SK-N-MC (cell line): Measurements from ENCODE around the gene FAM161A.
"Not testable (repeated sequence)": the region's sequence is repeated elsewhere in the genome, so short reads cannot be mapped to it uniquely, and the experiment has no call there.

Source experiments
- DNase-seq: peaks from one replicate; pipeline ENCODE4 v3.0.0-alpha.2; 2011; ENCODE audit warnings: low read depth, low spot score
- H3K27ac ChIP-seq: fragments of 200-600 bp; sonication (generic); 2 replicates; pipeline ENCODE4 v1.5.1; 2016; ENCODE audit warnings: mixed run types
- H3K36me3 ChIP-seq: fragments of 200-600 bp; sonication (generic); 2 replicates; pipeline ENCODE4 v1.6.1; 2017; ENCODE audit warnings: antibody characterized with exemption, low read length, mixed read lengths; ENCODE audit not compliant: insufficient read depth
- H3K4me3 ChIP-seq: fragments of 200-600 bp; sonication (generic); 2 replicates; pipeline ENCODE4 v1.5.1; 2016
- H3K9ac ChIP-seq: fragments of 200-600 bp; sonication (generic); 2 replicates; pipeline ENCODE4 v1.8.0; 2017; ENCODE audit warnings: mixed run types, mixed read lengths; ENCODE audit not compliant: insufficient read length
- H3K9me3 ChIP-seq: fragments of 200-600 bp; sonication (generic); 2 replicates; pipeline ENCODE4 v1.6.1; 2017; ENCODE audit warnings: low read depth, mild to moderate bottlenecking, antibody characterized with exemption, low read length, moderate library complexity, mixed read lengths
- EZH2 ChIP-seq: fragments of 200-600 bp; sonication (generic); IDR thresholded peaks from one replicate; pipeline ENCODE4 v1.6.1; 2017; ENCODE audit warnings: antibody characterized with exemption
- FOXP2 ChIP-seq: optimal IDR thresholded peaks from 2 replicates; pipeline ENCODE3; 2011; ENCODE audit warnings: mild to moderate bottlenecking, moderate library complexity; ENCODE audit not compliant: insufficient read depth; ENCODE audit errors: extremely low read length, control extremely low read depth
- POLR2AphosphoS5 ChIP-seq: IDR thresholded peaks from 2 replicates; pipeline ENCODE4 v1.6.1; 2012; ENCODE audit warnings: mild to moderate bottlenecking, low read depth, low read length, borderline replicate concordance

The FAM161A gene, protein sequence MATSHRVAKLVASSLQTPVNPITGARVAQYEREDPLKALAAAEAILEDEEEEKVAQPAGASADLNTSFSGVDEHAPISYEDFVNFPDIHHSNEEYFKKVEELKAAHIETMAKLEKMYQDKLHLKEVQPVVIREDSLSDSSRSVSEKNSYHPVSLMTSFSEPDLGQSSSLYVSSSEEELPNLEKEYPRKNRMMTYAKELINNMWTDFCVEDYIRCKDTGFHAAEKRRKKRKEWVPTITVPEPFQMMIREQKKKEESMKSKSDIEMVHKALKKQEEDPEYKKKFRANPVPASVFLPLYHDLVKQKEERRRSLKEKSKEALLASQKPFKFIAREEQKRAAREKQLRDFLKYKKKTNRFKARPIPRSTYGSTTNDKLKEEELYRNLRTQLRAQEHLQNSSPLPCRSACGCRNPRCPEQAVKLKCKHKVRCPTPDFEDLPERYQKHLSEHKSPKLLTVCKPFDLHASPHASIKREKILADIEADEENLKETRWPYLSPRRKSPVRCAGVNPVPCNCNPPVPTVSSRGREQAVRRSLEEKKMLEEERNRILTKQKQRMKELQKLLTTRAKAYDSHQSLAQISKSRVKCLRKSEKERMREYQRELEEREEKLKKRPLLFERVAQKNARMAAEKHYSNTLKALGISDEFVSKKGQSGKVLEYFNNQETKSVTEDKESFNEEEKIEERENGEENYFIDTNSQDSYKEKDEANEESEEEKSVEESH

DNA sequence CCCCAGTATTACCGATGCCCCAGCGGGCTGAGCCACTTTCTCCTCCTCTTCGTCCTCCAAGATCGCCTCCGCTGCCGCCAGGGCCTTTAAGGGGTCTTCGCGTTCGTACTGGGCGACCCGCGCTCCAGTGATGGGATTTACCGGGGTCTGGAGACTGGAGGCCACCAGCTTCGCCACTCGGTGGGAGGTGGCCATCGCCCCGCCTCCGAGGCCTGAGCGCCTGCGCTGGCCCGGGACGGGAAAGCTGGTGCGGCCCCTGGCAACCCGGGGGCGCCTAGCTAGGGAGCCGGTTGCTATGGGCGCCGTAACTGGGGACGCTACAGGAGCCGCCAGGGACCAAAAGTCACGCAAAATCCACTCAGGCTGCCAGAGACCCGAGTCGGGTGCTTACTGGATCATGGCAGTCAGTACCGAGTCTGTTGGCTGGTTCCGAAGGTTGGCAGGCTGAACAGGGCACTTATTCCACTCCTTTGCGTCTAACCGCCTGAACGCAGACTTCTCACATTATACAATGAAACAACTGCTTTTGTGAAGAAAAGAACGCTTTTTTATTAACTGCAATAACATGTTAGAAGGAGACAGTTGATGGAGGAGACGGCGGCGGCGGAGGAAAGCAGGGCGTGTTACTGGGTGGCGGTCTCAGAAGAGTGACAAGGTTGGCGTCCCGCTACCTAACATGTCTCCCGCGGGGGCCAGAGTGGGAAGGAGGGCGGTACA lies at the start of gene FAM161A:
FAM161A (minus strand) TSS at position 214 of the 717 bp plus-strand sequence; CDS start at position 195, 19 bp downstream.
- H3K9me3 ChIP-seq, result no peaks in the 10 kb centered on the region
- TF ChIP-seq FOXP2 (no peak), EZH2 (no peak), POLR2AphosphoS5 (peak; percentile 63)
- peak within 1 kb of the TSS; percentile 91 for H3K4me3 ChIP-seq
- H3K9ac ChIP-seq, result peak within 1 kb of the TSS; percentile 71
- H3K36me3 ChIP-seq, result no peaks in the 10 kb centered on the region
- no peak for DNase-seq
- H3K27ac ChIP-seq, result peak within 1 kb of the TSS; percentile 37; the same call in 1 of the 2 replicates

DNA sequence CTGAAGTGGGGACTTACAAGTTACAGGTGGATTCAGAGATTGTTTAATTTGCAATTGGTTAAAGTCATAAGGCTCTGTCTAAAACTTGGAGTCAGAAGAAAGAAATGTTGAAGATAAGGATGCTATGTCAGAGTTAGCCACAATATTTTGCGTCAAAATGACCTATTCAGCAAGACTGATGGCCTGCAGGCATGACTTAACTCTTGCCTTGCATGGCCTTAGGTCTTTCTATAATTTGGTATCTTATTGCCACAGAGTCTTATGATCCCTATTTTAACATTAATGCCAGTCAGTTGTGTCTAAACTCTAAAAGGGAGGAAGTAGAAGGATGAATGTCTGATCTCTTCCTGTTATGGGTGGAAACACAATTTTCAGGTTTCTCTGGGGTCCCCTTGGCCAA lies 46.4 kb upstream of the FAM161A start:
- no peak overlapping the region for H3K9ac ChIP-seq
- no peaks in the 10 kb centered on the region for H3K36me3 ChIP-seq
- no peak for DNase-seq
- H3K4me3 ChIP-seq, result no peak overlapping the region
- TF ChIP-seq FOXP2, result no peak
- no peaks in the 10 kb centered on the region for H3K9me3 ChIP-seq
- no peak overlapping the region for H3K27ac ChIP-seq

DNA sequence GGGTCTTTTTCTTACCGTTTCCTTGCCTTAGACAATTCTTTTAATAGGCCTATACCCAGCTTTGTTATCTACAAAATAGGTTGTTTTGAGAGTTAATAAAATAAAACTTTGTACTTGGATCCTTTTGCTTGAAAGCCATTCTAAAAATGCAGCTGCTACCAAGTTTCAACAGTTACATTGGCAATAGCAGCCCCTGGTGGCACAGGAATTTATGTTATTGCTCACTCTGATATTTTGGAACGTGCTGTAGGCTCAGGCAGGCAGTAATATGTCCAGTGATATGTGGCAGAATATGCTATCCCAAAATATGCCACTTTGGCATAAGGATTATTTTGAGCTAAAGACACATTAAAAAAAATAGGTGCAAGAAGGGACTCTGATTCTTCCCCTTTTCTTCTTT lies 45.0 kb upstream of the FAM161A start:
- no peak overlapping the region for H3K27ac ChIP-seq
- H3K9ac ChIP-seq, result no peak overlapping the region
- TF ChIP-seq FOXP2 (no peak), EZH2 (no peak), POLR2AphosphoS5 (no peak)
- H3K4me3 ChIP-seq, result no peak overlapping the region
- H3K9me3 ChIP-seq, result no peaks in the 10 kb centered on the region
- no peak for DNase-seq
- H3K36me3 ChIP-seq, result no peaks in the 10 kb centered on the region

DNA sequence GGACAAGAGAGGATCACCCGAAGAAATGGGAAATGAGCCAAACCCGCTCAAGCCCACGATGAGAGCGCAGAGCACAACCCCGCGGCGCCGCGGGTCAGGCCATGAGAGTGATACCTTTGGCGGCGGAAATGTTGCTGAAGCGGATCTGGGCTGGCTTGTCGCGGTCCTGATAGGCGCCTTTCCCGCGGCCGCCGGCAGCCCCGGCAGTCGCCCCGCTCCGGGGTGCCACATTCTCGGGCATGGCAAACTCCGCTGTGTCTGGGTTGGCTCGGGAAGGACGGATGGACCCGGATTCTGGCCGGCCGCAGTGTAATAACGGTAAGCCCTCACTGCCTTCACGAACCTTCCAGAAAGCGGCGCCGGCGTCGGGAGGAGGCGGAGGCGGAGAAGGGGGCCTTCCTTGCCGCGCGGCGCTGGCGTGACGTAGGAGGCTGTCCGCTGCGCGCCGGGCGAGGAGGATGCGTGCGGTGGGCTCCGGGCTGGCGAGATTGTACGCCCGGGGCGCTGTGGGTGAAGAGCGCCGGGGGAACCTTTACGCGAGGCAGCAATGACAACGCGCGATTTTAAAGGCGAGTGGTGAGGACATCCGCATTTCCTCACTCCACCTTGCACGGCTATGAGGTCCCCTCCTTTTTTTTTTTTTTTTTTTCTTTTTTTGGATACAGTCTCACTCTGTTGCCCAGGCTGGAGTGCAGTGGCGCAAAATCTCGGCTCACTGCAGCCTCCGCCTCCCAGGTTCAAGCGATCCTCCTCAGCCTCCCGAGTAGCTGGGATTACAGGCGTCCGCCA lies 34.6 kb upstream of the FAM161A start, which contains the start of gene CCT4:
CCT4 (minus strand) TSS at position 390 of the 789 bp plus-strand sequence; CDS start at position 241, 149 bp downstream.
- Histone ChIP-seq H3K9me3 (no peaks in the 10 kb centered on the region), H3K36me3 (peaks cover 38% of the 10 kb centered on the region), H3K4me3 (peak within 1 kb of the TSS; percentile 98), H3K27ac (peak within 1 kb of the TSS; percentile 89), H3K9ac (peak within 1 kb of the TSS; percentile 100)
- TF ChIP-seq POLR2AphosphoS5, result peak; percentile 98
- TF ChIP-seq FOXP2, result peak; percentile 10
- TF ChIP-seq EZH2, result no peak
- peak; percentile 30 for DNase-seq

DNA sequence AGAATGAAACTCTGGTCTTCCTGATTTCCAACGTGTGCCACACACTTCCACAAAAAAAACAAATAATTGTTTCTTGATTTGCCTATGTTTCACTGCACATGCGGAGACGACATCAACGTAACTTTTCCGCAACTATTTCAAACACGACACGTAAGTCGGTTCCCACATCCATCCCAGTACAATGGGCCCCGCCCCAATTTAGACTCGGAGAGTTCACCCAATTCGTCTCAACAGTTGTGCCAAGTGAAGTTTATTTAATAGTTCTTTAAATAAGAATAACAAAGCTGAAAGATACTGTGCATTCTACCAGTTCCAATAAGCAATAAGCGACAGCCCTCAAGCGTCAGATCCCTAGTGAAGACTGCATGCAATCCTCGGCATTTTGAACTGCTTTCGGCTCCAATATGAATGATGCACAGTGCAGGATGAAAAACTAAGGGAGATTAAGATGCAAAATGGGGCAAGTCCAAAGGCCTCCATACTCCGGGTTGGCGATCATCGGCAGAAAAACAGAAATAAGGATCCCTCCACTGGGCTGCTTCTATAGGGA lies 33.9 kb upstream of the FAM161A start:
- Histone ChIP-seq H3K9me3 (no peaks in the 10 kb centered on the region), H3K36me3 (peaks cover 45% of the 10 kb centered on the region), H3K4me3 (peak overlapping the region; percentile 98), H3K27ac (peak overlapping the region; percentile 89), H3K9ac (peak overlapping the region; percentile 100)
- DNase-seq, result no peak
- TF ChIP-seq EZH2, result no peak
- TF ChIP-seq FOXP2, result no peak
- TF ChIP-seq POLR2AphosphoS5, result no peak

DNA sequence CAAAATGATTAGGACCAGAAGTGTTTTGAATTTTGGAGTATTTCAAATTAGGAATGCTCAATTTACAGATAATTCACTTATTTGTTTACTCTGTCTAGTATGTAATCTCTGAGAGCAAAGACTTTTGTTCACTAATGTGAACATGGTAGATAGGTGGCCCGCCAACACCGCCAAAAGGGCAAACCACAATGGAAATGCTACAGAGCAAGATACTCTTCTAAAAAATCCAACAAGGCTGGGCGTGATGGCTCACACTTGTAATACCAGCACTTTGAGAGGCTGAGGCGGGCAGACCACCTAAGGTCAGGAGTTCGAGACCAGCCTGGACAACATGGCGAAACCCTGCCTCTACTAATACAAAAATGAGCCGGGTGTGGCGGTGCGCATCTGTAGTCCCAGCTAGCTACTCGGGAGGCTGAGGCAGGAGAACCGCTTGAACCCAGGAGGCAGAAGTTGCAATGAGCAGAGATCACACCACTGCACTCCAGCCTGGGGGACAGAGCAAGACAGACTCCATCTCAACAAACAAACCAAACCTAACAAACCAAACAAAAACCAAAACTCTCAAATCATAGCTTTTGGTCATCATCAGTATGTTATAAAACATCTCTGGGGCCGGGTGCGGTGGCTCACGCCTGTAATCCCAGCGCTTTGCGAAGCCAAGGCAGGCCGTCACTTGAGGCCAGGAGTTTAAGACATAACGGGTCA lies 32.2 kb upstream of the FAM161A start:
- Histone ChIP-seq H3K4me3 (peak overlapping the region; percentile 98), H3K27ac (no peak overlapping the region), H3K36me3 (peaks cover 62% of the 10 kb centered on the region), H3K9me3 (no peaks in the 10 kb centered on the region), H3K9ac (peak overlapping the region; percentile 100)
- TF ChIP-seq POLR2AphosphoS5 (no peak), FOXP2 (no peak), EZH2 (no peak)
- no peak for DNase-seq

DNA sequence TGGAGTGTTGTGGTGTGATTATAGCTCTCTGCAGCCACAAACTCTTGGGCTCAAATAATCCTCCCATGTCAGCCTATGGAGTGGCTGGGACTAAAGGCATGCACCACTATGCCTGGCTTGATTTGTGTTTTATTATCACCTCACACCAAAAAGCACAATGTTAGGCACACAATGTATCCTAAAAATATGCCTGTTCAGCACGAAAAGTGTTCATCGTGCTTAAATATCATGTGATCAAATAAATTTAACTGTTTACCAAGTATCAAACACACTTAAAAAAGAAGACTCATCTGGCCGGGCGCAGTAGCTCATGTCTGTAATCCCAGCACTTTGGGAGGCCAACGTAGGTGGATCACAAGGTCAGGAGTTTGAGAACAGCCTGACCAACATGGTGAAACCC lies 29.0 kb upstream of the FAM161A start:
- DNase-seq, result no peak
- Histone ChIP-seq H3K36me3 (peaks cover 94% of the 10 kb centered on the region), H3K9ac (no peak overlapping the region), H3K4me3 (no peak overlapping the region), H3K27ac (no peak overlapping the region), H3K9me3 (no peaks in the 10 kb centered on the region)
- TF ChIP-seq FOXP2 (no peak), POLR2AphosphoS5 (no peak), EZH2 (no peak)

DNA sequence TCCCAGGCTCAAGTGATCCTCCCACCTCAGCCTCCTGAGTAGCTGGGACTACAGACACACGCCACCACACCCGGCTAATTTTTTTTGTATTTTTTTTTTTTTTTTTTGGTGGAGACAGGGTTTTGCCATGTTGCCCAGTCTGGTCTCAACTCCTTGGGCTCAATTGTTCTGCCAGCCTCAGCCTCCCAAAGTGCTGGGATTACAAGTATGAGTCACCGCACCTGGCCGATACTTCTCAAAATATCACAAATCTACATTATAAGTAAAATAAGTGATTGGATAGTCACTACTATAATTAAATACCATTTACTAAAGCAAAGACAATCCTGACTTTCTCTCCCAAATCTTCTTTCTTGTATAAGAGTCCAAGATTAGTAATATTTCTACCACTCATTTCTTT lies 25.5 kb upstream of the FAM161A start:
- H3K9me3 ChIP-seq, H3K4me3 ChIP-seq, DNase-seq, H3K9ac ChIP-seq, H3K27ac ChIP-seq: not testable (repeated sequence)
- H3K36me3 ChIP-seq, result peaks cover 99% of the 10 kb centered on the region
